Measurements from ENCODE around the gene ZNF429.

The ZNF429 gene

GRCh38 chr19:21463449-21464105 lies 41.8 kb upstream of the ZNF429 start:
- H3K27me3 ChIP-seq (ENCODE audit: insufficient read depth, poor library complexity, severe bottlenecking): no peaks in the 10 kb centered on the region
- no peak for TF ChIP-seq GABPA (IDR thresholded peaks at IDR 0.05; ENCODE audit: low read depth)
- H3K27ac ChIP-seq (replicated peaks): no peak overlapping the region
- H3K4me3 ChIP-seq (replicated peaks; ENCODE audit: insufficient read depth, low read length): no peak overlapping the region
- DNase-seq (ENCODE audit: low read depth in 1 of 2, low spot score in 1 of 2): no peak

GRCh38 chr19:21466627-21467026 lies 38.8 kb upstream of the ZNF429 start:
- H3K4me3 ChIP-seq (replicated peaks; ENCODE audit: insufficient read depth, low read length): no peak overlapping the region
- no peak overlapping the region for H3K27ac ChIP-seq (replicated peaks)
- DNase-seq (ENCODE audit: low read depth in 1 of 2, low spot score in 1 of 2): no peak
- no peaks in the 10 kb centered on the region for H3K27me3 ChIP-seq (ENCODE audit: insufficient read depth, poor library complexity, severe bottlenecking)
- TF ChIP-seq CTCF (IDR thresholded peaks at IDR 0.05; ENCODE audit: insufficient read depth, low read length): no peak
- no peak for TF ChIP-seq SPI1 (IDR thresholded peaks at IDR 0.05; ENCODE audit: borderline replicate concordance, low read depth)
- TF ChIP-seq GABPA (IDR thresholded peaks at IDR 0.05; ENCODE audit: low read depth): no peak
- no peak for TF ChIP-seq REST (IDR thresholded peaks at IDR 0.05; ENCODE audit: insufficient replicate concordance, low read depth)
- TF ChIP-seq POLR2AphosphoS5 (IDR thresholded peaks at IDR 0.05; ENCODE audit: low read depth): no peak

GRCh38 chr19:21468791-21469190 lies 36.6 kb upstream of the ZNF429 start:
- no peaks in the 10 kb centered on the region for H3K27me3 ChIP-seq (ENCODE audit: insufficient read depth, poor library complexity, severe bottlenecking)
- DNase-seq (ENCODE audit: low read depth in 1 of 2, low spot score in 1 of 2): no peak
- no peak overlapping the region for H3K27ac ChIP-seq (replicated peaks)
- H3K4me3 ChIP-seq (replicated peaks; ENCODE audit: insufficient read depth, low read length): no peak overlapping the region
- no peak for TF ChIP-seq POLR2AphosphoS5 (IDR thresholded peaks at IDR 0.05; ENCODE audit: low read depth)
- no peak for TF ChIP-seq CTCF (IDR thresholded peaks at IDR 0.05; ENCODE audit: insufficient read depth, low read length)
- no peak for TF ChIP-seq GABPA (IDR thresholded peaks at IDR 0.05; ENCODE audit: low read depth)
- no peak for TF ChIP-seq REST (IDR thresholded peaks at IDR 0.05; ENCODE audit: insufficient replicate concordance, low read depth)
- no peak for TF ChIP-seq SPI1 (IDR thresholded peaks at IDR 0.05; ENCODE audit: borderline replicate concordance, low read depth)

GRCh38 chr19:21472507-21472906 lies 32.9 kb upstream of the ZNF429 start:
- DNase-seq (ENCODE audit: low read depth in 1 of 2, low spot score in 1 of 2): no peak
- H3K27ac ChIP-seq (replicated peaks): no peak overlapping the region
- H3K4me3 ChIP-seq (replicated peaks; ENCODE audit: insufficient read depth, low read length): no peak overlapping the region
- TF ChIP-seq POLR2AphosphoS5 (IDR thresholded peaks at IDR 0.05; ENCODE audit: low read depth) (no peak), REST (IDR thresholded peaks at IDR 0.05; ENCODE audit: insufficient replicate concordance, low read depth) (no peak), SPI1 (IDR thresholded peaks at IDR 0.05; ENCODE audit: borderline replicate concordance, low read depth) (no peak), GABPA (IDR thresholded peaks at IDR 0.05; ENCODE audit: low read depth) (no peak), CTCF (IDR thresholded peaks at IDR 0.05; ENCODE audit: insufficient read depth, low read length) (no peak)
- no peaks in the 10 kb centered on the region for H3K27me3 ChIP-seq (ENCODE audit: insufficient read depth, poor library complexity, severe bottlenecking)
